B cell (primary cell): ENCODE measurements around the gene GSE1. TPM values are rescaled to one million over a fixed set of nuclear protein-coding genes. Genes with fewer than 3 reads are reported as not detected.

Experiments used
- ATAC-seq: fragments of 200-7000 bp; cut with Tn5 transposase; one replicate; pipeline ENCODE4 v1.10.0; 2021; ENCODE audit warnings: low read depth, mild to moderate bottlenecking, moderate number of reproducible peaks, moderate library complexity
- CTCF ChIA-PET: fragments of 350-600 bp; sonication (Branson Sonifier 250); formaldehyde crosslinking; loops from one replicate; lab custom pipeline; 2021; ENCODE audit warnings: antibody characterized with exemption, inconsistent platforms; lab: Charles Lee
- POLR2A ChIA-PET: fragments of 350-600 bp; sonication (Branson Sonifier 250); formaldehyde crosslinking; loops from one replicate; lab custom pipeline; 2021; ENCODE audit warnings: antibody characterized with exemption; lab: Charles Lee
- DNase-seq: peaks from one replicate; pipeline ENCODE4 v3.0.0; 2013
- H2AFZ ChIP-seq: 2 replicates; pipeline ENCODE4 v1.6.1; 2012; ENCODE audit warnings: mild to moderate bottlenecking, low read depth, low read length; ENCODE audit not compliant: insufficient read depth, poor library complexity, severe bottlenecking
- H3K27ac ChIP-seq, 2 donors: 1 replicate in 1 of 2; 2 replicates in 1 of 2; pipeline ENCODE4 v1.5.1; 2012 to 2013; ENCODE audit warnings: low read length in 2 of 2, mild to moderate bottlenecking in 2 of 2, moderate library complexity in 1 of 2
- H3K27me3 ChIP-seq, 4 experiments: fragments of 200-600 bp in 1 of 4; sonication (generic) in 1 of 4; replicated peaks in 1 of 4; 1 replicate in 2 of 4; 2 replicates in 2 of 4; pipeline versions ENCODE4 v1.6.1 to v1.7.0; 2013 to 2016; ENCODE audit warnings: low read length in 3 of 4, mild to moderate bottlenecking in 2 of 4, mixed read lengths in 1 of 4, moderate library complexity in 1 of 4; ENCODE audit not compliant: insufficient read depth in 4 of 4, control insufficient read depth in 3 of 4; ENCODE audit errors: control extremely low read depth in 1 of 4
- H3K36me3 ChIP-seq, 2 experiments: replicated peaks in 1 of 2; 1 replicate in 1 of 2; 2 replicates in 1 of 2; pipeline versions ENCODE4 v1.6.1 to v1.7.1; 2013; ENCODE audit warnings: low read length in 1 of 2; ENCODE audit not compliant: insufficient read depth in 2 of 2, control insufficient read depth in 1 of 2; ENCODE audit errors: control extremely low read depth in 1 of 2, extremely low read depth in 1 of 2
- H3K4me1 ChIP-seq, 2 donors: fragments of 200-600 bp in 1 of 2; sonication (generic) in 1 of 2; 1 replicate in 1 of 2; 2 replicates in 1 of 2; pipeline versions ENCODE4 v1.5.1 to v1.6.1; 2013 to 2017; ENCODE audit warnings: low read length in 2 of 2; ENCODE audit not compliant: control insufficient read depth in 2 of 2, insufficient read depth in 2 of 2
- H3K4me2 ChIP-seq: replicated peaks from 2 replicates; pipeline ENCODE3; 2012; ENCODE audit warnings: mild to moderate bottlenecking, low read depth, low read length; ENCODE audit not compliant: poor library complexity, severe bottlenecking
- H3K4me3 ChIP-seq, 5 experiments: fragments of 200-600 bp in 1 of 5; sonication (generic) in 1 of 5; 1 replicate in 3 of 5; 2 replicates in 2 of 5; pipeline versions ENCODE4 v1.5.1 to v1.7.0; 2011 to 2016; ENCODE audit warnings: low read length in 4 of 5, mild to moderate bottlenecking in 4 of 5, low read depth in 2 of 5, control low read depth in 1 of 5, moderate library complexity in 1 of 5; ENCODE audit not compliant: insufficient read depth in 1 of 5; ENCODE audit errors: control extremely low read depth in 1 of 5, extremely low read depth in 1 of 5
- H3K79me2 ChIP-seq: fragments of 200-600 bp; sonication (generic); one replicate; pipeline ENCODE4 v1.6.0; 2016; ENCODE audit warnings: low read length; ENCODE audit not compliant: control insufficient read depth, insufficient read depth
- H3K9ac ChIP-seq: fragments of 200-600 bp; sonication (generic); 2 replicates; pipeline ENCODE4 v1.6.1; 2017; ENCODE audit warnings: mild to moderate bottlenecking, low read length, moderate library complexity
- H3K9me3 ChIP-seq, 3 donors: one replicate each; pipeline versions ENCODE4 v1.6.1 to v1.7.1; 2013; ENCODE audit warnings: low read length in 2 of 3; ENCODE audit not compliant: control insufficient read depth in 2 of 3, insufficient read depth in 1 of 3; ENCODE audit errors: control extremely low read depth in 1 of 3
- H4K20me1 ChIP-seq: 2 replicates; pipeline ENCODE4 v1.6.0; 2012; ENCODE audit warnings: mild to moderate bottlenecking, low read length; ENCODE audit not compliant: insufficient read depth, control insufficient read depth, poor library complexity, severe bottlenecking
- H3K27ac Mint-ChIP-seq: one replicate; pipeline ENCODE4 v1.8.0; 2021; ENCODE audit warnings: mixed read lengths
- H3K27me3 Mint-ChIP-seq: one replicate; pipeline ENCODE4 v1.8.0; 2021; ENCODE audit warnings: mixed read lengths
- H3K4me1 Mint-ChIP-seq: one replicate; pipeline ENCODE4 v1.8.0; 2021; ENCODE audit warnings: mixed read lengths
- H3K4me3 Mint-ChIP-seq: one replicate; pipeline ENCODE4 v1.8.0; 2021; ENCODE audit warnings: mixed read lengths
- H3K9me3 Mint-ChIP-seq: one replicate; pipeline ENCODE4 v1.8.0; 2022; ENCODE audit warnings: mixed read lengths; ENCODE audit not compliant: insufficient read depth
- CTCF ChIP-seq: fragments of 200-600 bp; IDR thresholded peaks from one replicate; pipeline ENCODE4 v1.8.0; 2022; ENCODE audit warnings: antibody characterized with exemption, mild to moderate bottlenecking
- EZH2 ChIP-seq: IDR thresholded peaks from 2 replicates; pipeline ENCODE4 v1.6.1; 2012; ENCODE audit warnings: borderline replicate concordance, low read depth, mild to moderate bottlenecking, moderate library complexity, low read length; ENCODE audit not compliant: insufficient read depth, poor library complexity, severe bottlenecking
- WGBS: methylation state at CpG from one replicate; pipeline ENCODE4 v1.1.5; 2013; ENCODE audit warnings: missing lambda C conversion rate; ENCODE audit not compliant: insufficient coverage; 5-methylcytosine and 5-hydroxymethylcytosine counted together
- intact Hi-C: fragments of 100-400 bp; cut with micrococcal nuclease; formaldehyde crosslinking; loops from one replicate; pipeline ENCODE4 v1.10.0; 2022
- polyA plus RNA-seq: library from polyadenylated mRNA; depleted of rRNA; stranded (reverse); fragments of >200 nt; gene quantifications from 2 replicates; pipeline ENCODE4 v1.2.3, GENCODE V29; 2012
- total RNA-seq, 2 donors: library from RNA; stranded (reverse); fragments of 120-200 nt in 1 of 2; gene quantifications; 1 replicate in 1 of 2; 2 replicates in 1 of 2; pipeline versions ENCODE4 v1.2.3 to v1.2.4, GENCODE V29; 2013 to 2022

Gene GSE1
- total and polyA plus RNA-seq, 2 donors (not counting 1 experiment from before 2014, with no cell fraction given), result 57.3 to 76.1 TPM

- ChIA-PET POLR2A (no interaction called here), CTCF (interaction anchor here (1.4 kb wide), 3 partner anchors 24 to 32 kb away, joined by 3 to 4 read pairs (median 4); no protein-coding TSS in a partner anchor)
- Mint-ChIP-seq H3K4me1 (peaks cover 46% of the 10 kb centered on the region), H3K27ac (no peak overlapping the region), H3K27me3 (no peaks in the 10 kb centered on the region), H3K4me3 (no peak overlapping the region), H3K9me3 (no peaks in the 10 kb centered on the region)
- DNase-seq (no peak), ATAC-seq (no peak)
- WGBS, result 97% methylated on average over 16 of the region's 20 CpGs
- H3K36me3 ChIP-seq, result peaks cover 0 to 6% of the 10 kb centered on the region in 2 experiments
- H3K4me1 ChIP-seq, result peaks cover 8 to 9% of the 10 kb centered on the region in 2 donors
- no peaks in the 10 kb centered on the region for H3K27me3 ChIP-seq
- peaks cover 100% of the 10 kb centered on the region for H3K79me2 ChIP-seq
- H3K4me3 ChIP-seq, result no peak overlapping the region
- intact Hi-C loops, result no loop called here
- peaks cover 100% of the 10 kb centered on the region for H4K20me1 ChIP-seq
- no peak for TF ChIP-seq CTCF
- no peak overlapping the region for H2AFZ ChIP-seq
- no peak overlapping the region for H3K27ac ChIP-seq
- no peak overlapping the region for H3K9ac ChIP-seq
- H3K4me2 ChIP-seq, result no peak overlapping the region
- peaks cover 0 to 5% (median 0%) of the 10 kb centered on the region in 3 donors for H3K9me3 ChIP-seq
These were observed 35.1 kb upstream of the GSE1 start for GRCh38 chr16:85577899-85578598.

GRCh38 chr16:85578599-85578948, 34.5 kb upstream of the GSE1 start:
- Histone ChIP-seq H3K27me3 (no peaks in the 10 kb centered on the region), H3K79me2 (peaks cover 100% of the 10 kb centered on the region), H3K4me1 (peaks cover 8% of the 10 kb centered on the region in 2 donors), H3K36me3 (peaks cover 0 to 4% of the 10 kb centered on the region in 2 experiments), H3K9me3 (peaks cover 0 to 5% (median 0%) of the 10 kb centered on the region in 3 donors), H3K4me3 (no peak overlapping the region), H2AFZ (no peak overlapping the region), H4K20me1 (peaks cover 100% of the 10 kb centered on the region), H3K27ac (no peak overlapping the region), H3K9ac (no peak overlapping the region), H3K4me2 (no peak overlapping the region)
- ChIA-PET POLR2A (interaction anchor here (0.6 kb wide), 1 partner anchor 34 kb away, joined by 7 read pairs; no protein-coding TSS in a partner anchor), CTCF (interaction anchor here (1.4 kb wide), 1 partner anchor 31 kb away, joined by 3 read pairs; no protein-coding TSS in a partner anchor)
- intact Hi-C loops, result no loop called here
- ATAC-seq (no peak), DNase-seq (no peak)
- 93% methylated on average over 5 of the region's 5 CpGs for WGBS
- no peak for TF ChIP-seq CTCF
- TF ChIP-seq EZH2, result no peak
- no peak overlapping the region for H3K27ac Mint-ChIP-seq
- peaks cover 45% of the 10 kb centered on the region for H3K4me1 Mint-ChIP-seq
- no peaks in the 10 kb centered on the region for H3K9me3 Mint-ChIP-seq
- H3K27me3 Mint-ChIP-seq, result no peaks in the 10 kb centered on the region
- no peak overlapping the region for H3K4me3 Mint-ChIP-seq
